HG02588 (cell line): ENCODE measurements around the gene FYCO1.
"Not testable (repeated sequence)": the region's sequence is repeated elsewhere in the genome, so short reads cannot be mapped to it uniquely, and the experiment has no call there.

Source experiments
- ATAC-seq: cut with Tn5 transposase; IDR thresholded peaks from one replicate; pipeline ENCODE4 v1.9.1; 2021; ENCODE audit warnings: mild to moderate bottlenecking, moderate library complexity; ENCODE audit not compliant: unreplicated experiment

Gene FYCO1

GRCh38 chr3:45995236-45996192 lies at the start of gene FYCO1:
FYCO1 (minus strand) TSS chr3:45995824; CDS start chr3:45984910, 10,914 bp downstream.
- peak; percentile 90 for ATAC-seq

- ATAC-seq, result no peak
Measured at GRCh38 chr3:46038916-46039315, 43.3 kb upstream of the FYCO1 start.

- not testable (repeated sequence) for ATAC-seq
Measured at GRCh38 chr3:46038071-46038470, 42.4 kb upstream of the FYCO1 start.

GRCh38 chr3:46036191-46036590 lies 40.6 kb upstream of the FYCO1 start:
- ATAC-seq, result no peak

- ATAC-seq, result no peak
Measured at GRCh38 chr3:46031747-46032146, 36.1 kb upstream of the FYCO1 start.

- ATAC-seq, result no peak
Measured at GRCh38 chr3:46031269-46031668, 35.6 kb upstream of the FYCO1 start.

- ATAC-seq, result no peak
Measured at GRCh38 chr3:46030626-46031025, 35.0 kb upstream of the FYCO1 start.

GRCh38 chr3:46029953-46030543 lies 34.4 kb upstream of the FYCO1 start:
- no peak for ATAC-seq

- ATAC-seq, result no peak
Measured at GRCh38 chr3:46027736-46028397, 32.2 kb upstream of the FYCO1 start.

GRCh38 chr3:46027021-46027705 lies 31.5 kb upstream of the FYCO1 start, which contains the start of gene XCR1:
XCR1 (minus strand) TSS chr3:46027483; CDS start chr3:46021947, 5,536 bp downstream.
- no peak for ATAC-seq

- no peak for ATAC-seq
Measured at GRCh38 chr3:46025139-46025538, 29.5 kb upstream of the FYCO1 start.

- no peak for ATAC-seq
Measured at GRCh38 chr3:46024131-46024530, 28.5 kb upstream of the FYCO1 start.

GRCh38 chr3:46022909-46023785 lies 27.5 kb upstream of the FYCO1 start:
- no peak for ATAC-seq

- no peak for ATAC-seq
Measured at GRCh38 chr3:46021516-46021915, 25.9 kb upstream of the FYCO1 start.

- ATAC-seq, result no peak
Measured at GRCh38 chr3:46020766-46021510, 25.3 kb upstream of the FYCO1 start.

- no peak for ATAC-seq
Measured at GRCh38 chr3:46019707-46020106, 24.1 kb upstream of the FYCO1 start.

GRCh38 chr3:46017720-46018119 lies 22.1 kb upstream of the FYCO1 start:
- ATAC-seq, result no peak

GRCh38 chr3:46013316-46014094 lies 17.9 kb upstream of the FYCO1 start:
- ATAC-seq, result no peak
